ENCODE results near the gene KLHL30. TPM values are rescaled to one million over a fixed set of nuclear protein-coding genes. Genes with fewer than 3 reads are reported as not detected.

The KLHL30 gene
- total RNA-seq, 2 experiments from 2014 or later: not detected

- H3K4me1 Mint-ChIP-seq: no peaks in the 10 kb centered on the region
- no peaks in the 10 kb centered on the region for H3K36me3 Mint-ChIP-seq (ENCODE audit: low read depth)
- ChIA-PET CTCF (no interaction called here), POLR2A (no interaction called here)
- no peak overlapping the region for H3K27ac Mint-ChIP-seq
- no peaks in the 10 kb centered on the region for H3K27me3 Mint-ChIP-seq
- DNase-seq: no peak
- no peaks in the 10 kb centered on the region for H3K9me3 Mint-ChIP-seq
- no peak overlapping the region for H3K4me3 Mint-ChIP-seq
Measured at GRCh38 chr2:238149841-238150572, 11.5 kb downstream of the KLHL30 start.

- no peak overlapping the region for H3K4me3 Mint-ChIP-seq
- ChIA-PET POLR2A (no interaction called here), CTCF (no interaction called here)
- DNase-seq: no peak
- H3K27me3 Mint-ChIP-seq: no peaks in the 10 kb centered on the region
- H3K27ac Mint-ChIP-seq: no peak overlapping the region
- H3K36me3 Mint-ChIP-seq (ENCODE audit: low read depth): no peaks in the 10 kb centered on the region
- H3K9me3 Mint-ChIP-seq: no peaks in the 10 kb centered on the region
- no peaks in the 10 kb centered on the region for H3K4me1 Mint-ChIP-seq
Measured at GRCh38 chr2:238150686-238151085, 12.2 kb downstream of the KLHL30 start.

- DNase-seq: no peak
- Mint-ChIP-seq H3K27ac (no peak overlapping the region), H3K27me3 (no peaks in the 10 kb centered on the region), H3K4me3 (no peak overlapping the region), H3K36me3 (ENCODE audit: low read depth) (no peaks in the 10 kb centered on the region), H3K9me3 (no peaks in the 10 kb centered on the region), H3K4me1 (no peaks in the 10 kb centered on the region)
- CTCF ChIA-PET: no interaction called here
- POLR2A ChIA-PET: no interaction called here
Measured at GRCh38 chr2:238151205-238151604, 12.7 kb downstream of the KLHL30 start.

GRCh38 chr2:238151628-238152235 lies 13.3 kb downstream of the KLHL30 start:
- ChIA-PET CTCF (interaction anchor here (0.8 kb wide), 1 partner anchor 14 kb away, joined by 4 read pairs; no protein-coding TSS in a partner anchor), POLR2A (no interaction called here)
- Mint-ChIP-seq H3K36me3 (ENCODE audit: low read depth) (no peaks in the 10 kb centered on the region), H3K9me3 (no peaks in the 10 kb centered on the region), H3K27ac (no peak overlapping the region), H3K27me3 (no peaks in the 10 kb centered on the region), H3K4me1 (no peaks in the 10 kb centered on the region), H3K4me3 (no peak overlapping the region)
- DNase-seq: no peak

GRCh38 chr2:238152771-238153688 lies 14.6 kb downstream of the KLHL30 start:
- no peak overlapping the region for H3K27ac Mint-ChIP-seq
- no peaks in the 10 kb centered on the region for H3K27me3 Mint-ChIP-seq
- ChIA-PET CTCF (no interaction called here), POLR2A (no interaction called here)
- H3K4me3 Mint-ChIP-seq: no peak overlapping the region
- no peak for DNase-seq
- H3K36me3 Mint-ChIP-seq (ENCODE audit: low read depth): no peaks in the 10 kb centered on the region
- no peaks in the 10 kb centered on the region for H3K9me3 Mint-ChIP-seq
- H3K4me1 Mint-ChIP-seq: no peaks in the 10 kb centered on the region

- POLR2A ChIA-PET: no interaction called here
- peaks cover 4% of the 10 kb centered on the region for H3K4me1 Mint-ChIP-seq
- CTCF ChIA-PET: interaction anchor here (1.0 kb wide), 1 partner anchor 11 kb away, joined by 3 read pairs; no protein-coding TSS in a partner anchor
- no peak overlapping the region for H3K27ac Mint-ChIP-seq
- H3K36me3 Mint-ChIP-seq (ENCODE audit: low read depth): no peaks in the 10 kb centered on the region
- no peak for DNase-seq
- H3K9me3 Mint-ChIP-seq: no peaks in the 10 kb centered on the region
- H3K4me3 Mint-ChIP-seq: no peak overlapping the region
- peaks cover 4% of the 10 kb centered on the region for H3K27me3 Mint-ChIP-seq
Measured at GRCh38 chr2:238154570-238154969, 16.1 kb downstream of the KLHL30 start.

GRCh38 chr2:238155051-238155760 lies 16.7 kb downstream of the KLHL30 start:
- no peak overlapping the region for H3K4me3 Mint-ChIP-seq
- DNase-seq: no peak
- no peak overlapping the region for H3K27ac Mint-ChIP-seq
- no peaks in the 10 kb centered on the region for H3K9me3 Mint-ChIP-seq
- ChIA-PET POLR2A (no interaction called here), CTCF (interaction anchor here (1.0 kb wide), 1 partner anchor 12 kb away, joined by 3 read pairs; no protein-coding TSS in a partner anchor)
- peaks cover 4% of the 10 kb centered on the region for H3K4me1 Mint-ChIP-seq
- H3K36me3 Mint-ChIP-seq (ENCODE audit: low read depth): no peaks in the 10 kb centered on the region
- peaks cover 9% of the 10 kb centered on the region for H3K27me3 Mint-ChIP-seq

- ChIA-PET POLR2A (no interaction called here), CTCF (no interaction called here)
- H3K27me3 Mint-ChIP-seq: peaks cover 16% of the 10 kb centered on the region
- no peak overlapping the region for H3K27ac Mint-ChIP-seq
- no peak overlapping the region for H3K4me3 Mint-ChIP-seq
- no peaks in the 10 kb centered on the region for H3K9me3 Mint-ChIP-seq
- H3K4me1 Mint-ChIP-seq: peaks cover 4% of the 10 kb centered on the region
- H3K36me3 Mint-ChIP-seq (ENCODE audit: low read depth): no peaks in the 10 kb centered on the region
- no peak for DNase-seq
Measured at GRCh38 chr2:238155761-238156694, 17.6 kb downstream of the KLHL30 start.

GRCh38 chr2:238157506-238158017 lies 19.1 kb downstream of the KLHL30 start:
- Mint-ChIP-seq H3K27ac (no peak overlapping the region), H3K9me3 (no peaks in the 10 kb centered on the region), H3K4me3 (no peak overlapping the region), H3K36me3 (ENCODE audit: low read depth) (no peaks in the 10 kb centered on the region), H3K27me3 (peaks cover 26% of the 10 kb centered on the region), H3K4me1 (peaks cover 4% of the 10 kb centered on the region)
- ChIA-PET POLR2A (no interaction called here), CTCF (no interaction called here)
- DNase-seq: no peak

GRCh38 chr2:238158018-238158508 lies 19.6 kb downstream of the KLHL30 start:
- Mint-ChIP-seq H3K4me1 (peaks cover 4% of the 10 kb centered on the region), H3K27ac (no peak overlapping the region), H3K9me3 (no peaks in the 10 kb centered on the region), H3K36me3 (ENCODE audit: low read depth) (no peaks in the 10 kb centered on the region), H3K27me3 (peaks cover 30% of the 10 kb centered on the region), H3K4me3 (no peak overlapping the region)
- ChIA-PET POLR2A (no interaction called here), CTCF (no interaction called here)
- DNase-seq: no peak

GRCh38 chr2:238158509-238159070 lies 20.1 kb downstream of the KLHL30 start, which contains the start of gene ERFE:
TSS of gene ERFE (plus strand) at chr2:238158970. CDS start at chr2:238159008, 38 bp downstream.
- Mint-ChIP-seq H3K4me1 (peaks cover 4% of the 10 kb centered on the region), H3K27ac (no peak within 1 kb of the TSS), H3K9me3 (no peaks in the 10 kb centered on the region), H3K36me3 (ENCODE audit: low read depth) (no peaks in the 10 kb centered on the region), H3K27me3 (peaks cover 32% of the 10 kb centered on the region), H3K4me3 (peak within 1 kb of the TSS; percentile 20)
- ChIA-PET CTCF (no interaction called here), POLR2A (interaction anchor here (0.6 kb wide), 1 partner anchor 38 kb away, joined by 3 read pairs; no protein-coding TSS in a partner anchor)
- peak; percentile 56 for DNase-seq

Data from activated CD4-positive, alpha-beta memory T cell treated with anti-CD3 and anti-CD28 coated beads, Interleukin-2, amount 10 ng/mL, durations not matched to agents 7 days and 5 days (primary cell).